Brain pericyte (primary cell): ENCODE measurements around the gene MGMT.

Source experiments
- DNase-seq: peaks from one replicate; pipeline ENCODE4 v3.0.0-alpha.2; 2012; ENCODE audit warnings: low read depth, low spot score

MGMT gene

DNA sequence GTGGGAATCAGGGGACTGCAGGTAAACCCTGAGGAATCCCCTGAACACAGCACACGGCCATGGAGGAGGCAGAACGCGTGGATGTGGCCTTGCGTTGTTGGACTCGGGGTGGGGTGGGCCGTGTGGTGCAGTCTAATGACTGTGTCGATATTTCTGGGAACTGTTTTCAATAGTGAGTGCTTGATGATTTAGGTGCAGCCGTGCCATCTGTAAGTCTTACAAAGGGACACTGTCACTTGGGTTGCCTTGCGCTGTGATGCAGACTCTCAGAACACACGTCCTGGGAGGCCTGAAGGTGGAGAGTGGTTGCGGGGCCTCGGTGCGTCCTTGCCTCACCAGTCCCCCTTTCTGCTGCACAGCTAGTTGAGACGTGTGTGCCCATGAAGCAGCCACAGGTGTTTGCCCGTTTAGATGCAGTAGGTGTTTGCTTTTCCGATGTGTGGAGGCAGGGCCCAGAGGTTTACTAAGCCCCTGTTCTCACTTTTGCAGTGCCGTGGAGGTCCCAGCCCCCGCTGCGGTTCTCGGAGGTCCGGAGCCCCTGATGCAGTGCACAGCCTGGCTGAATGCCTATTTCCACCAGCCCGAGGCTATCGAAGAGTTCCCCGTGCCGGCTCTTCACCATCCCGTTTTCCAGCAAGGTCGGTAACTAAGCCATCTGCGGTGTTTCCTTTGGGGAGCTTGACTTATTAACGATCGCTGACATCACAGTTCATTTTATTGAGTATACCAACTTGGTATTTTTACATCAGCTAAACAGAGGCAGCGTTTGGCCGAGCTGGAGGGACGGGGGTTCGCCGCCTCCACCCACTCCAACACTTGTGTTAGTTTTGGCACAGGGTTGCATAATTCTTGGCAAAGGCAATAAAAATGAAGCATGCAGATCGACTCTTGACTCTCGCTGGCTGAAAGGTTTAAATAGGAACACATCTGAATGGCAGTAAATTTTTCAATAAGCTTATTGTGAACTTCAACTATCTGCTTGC, 240.7 kb downstream of the MGMT start:
- DNase-seq: no peak

DNA sequence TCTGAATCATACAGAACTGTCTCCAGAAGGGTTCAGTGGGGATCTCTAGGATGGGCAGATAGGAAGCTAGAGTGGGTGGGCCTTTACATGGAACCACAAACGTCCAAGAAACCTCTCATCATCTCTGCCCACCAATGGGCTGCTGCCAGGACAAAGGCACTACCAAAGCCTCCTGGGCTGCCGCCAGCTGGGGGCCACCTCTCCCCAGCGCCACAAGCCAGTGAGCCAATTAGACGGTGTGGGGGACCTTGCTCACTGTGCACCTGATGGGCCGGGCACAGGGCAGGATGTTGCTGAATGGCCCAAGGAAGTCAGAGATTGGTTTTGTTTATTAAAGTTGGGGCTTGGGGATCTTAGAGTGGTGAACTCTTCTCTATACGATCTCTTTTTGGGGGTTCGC, 242.1 kb downstream of the MGMT start:
- DNase-seq: no peak

DNA sequence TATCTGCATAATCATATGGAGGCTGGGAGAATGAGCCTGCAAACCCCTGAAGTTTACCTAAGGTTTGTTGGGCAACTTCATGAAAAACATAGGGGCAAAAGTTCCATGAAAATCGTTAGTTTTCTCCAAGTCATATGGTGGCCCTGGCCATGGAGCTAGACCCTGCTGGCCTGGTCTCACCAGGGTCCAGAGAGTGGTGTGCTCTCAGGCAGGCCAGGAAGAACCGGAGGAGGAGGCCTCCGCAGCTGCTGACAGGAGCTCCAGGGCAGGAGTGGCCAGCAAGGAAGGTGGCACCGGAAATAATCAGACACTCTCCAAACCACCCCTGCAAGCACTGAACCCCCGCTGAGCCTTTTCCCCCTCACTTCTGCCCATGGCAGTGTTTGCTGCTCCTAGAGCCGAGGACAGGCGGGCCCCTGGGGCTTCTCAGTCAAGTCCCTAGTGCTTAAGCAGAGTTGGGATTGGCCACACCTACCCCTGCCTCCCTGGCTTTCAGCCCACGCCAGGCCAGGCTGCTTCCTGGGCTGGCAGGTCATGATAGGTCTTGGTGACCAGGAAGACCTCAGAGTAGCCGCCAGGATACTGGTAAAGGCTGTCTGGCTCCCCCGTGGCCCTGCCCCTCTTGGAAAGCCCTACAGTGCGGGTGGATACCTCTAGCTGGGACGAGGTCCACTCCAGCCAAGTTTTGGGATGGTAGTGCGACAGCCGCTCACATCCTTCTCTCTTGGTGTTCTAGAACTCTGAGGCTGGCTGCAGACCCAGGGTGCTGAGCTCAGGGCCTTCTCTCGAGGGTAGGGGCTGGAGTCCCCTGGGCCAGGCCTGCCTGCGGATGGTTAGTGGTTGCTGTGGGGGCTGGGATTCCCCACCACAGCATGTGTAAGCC, 242.8 kb downstream of the MGMT start:
- no peak for DNase-seq

DNA sequence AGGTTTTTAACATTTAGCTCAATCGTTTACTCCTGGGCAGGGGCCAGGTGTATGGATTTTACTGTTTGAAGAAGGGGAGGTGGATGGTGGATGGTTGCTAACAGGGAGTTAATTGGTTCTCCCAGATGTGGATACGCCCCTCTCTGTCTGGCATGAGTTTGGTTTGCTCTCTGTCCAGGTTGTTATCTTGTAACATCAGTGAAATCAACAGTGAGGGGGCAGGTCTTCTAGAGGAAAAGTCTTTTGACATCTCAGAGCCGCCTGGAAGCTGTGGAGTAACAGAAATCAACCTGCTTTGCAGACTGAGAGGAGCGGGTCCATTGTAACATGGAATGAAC, 243.4 kb downstream of the MGMT start:
- no peak for DNase-seq

DNA sequence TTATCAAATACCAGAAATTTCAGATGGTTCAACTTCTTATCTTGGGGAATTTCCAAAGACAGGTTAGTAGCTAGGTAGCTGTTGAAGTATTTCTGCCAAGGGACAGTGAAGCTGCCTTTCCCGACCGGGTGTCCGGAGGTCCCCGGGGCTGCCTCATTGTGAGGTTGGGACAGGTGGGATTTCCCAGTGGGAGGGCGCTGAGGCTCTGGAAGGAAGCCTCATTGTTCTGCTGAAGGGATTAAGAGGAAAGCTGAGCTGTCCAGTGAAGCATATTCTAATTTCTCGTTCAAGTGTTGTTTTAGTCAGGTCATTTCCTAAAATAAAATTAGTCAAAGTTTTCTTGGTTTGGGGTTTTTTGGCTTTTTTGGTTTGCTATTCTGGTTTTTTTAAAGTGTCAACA, 244.2 kb downstream of the MGMT start:
- no peak for DNase-seq

DNA sequence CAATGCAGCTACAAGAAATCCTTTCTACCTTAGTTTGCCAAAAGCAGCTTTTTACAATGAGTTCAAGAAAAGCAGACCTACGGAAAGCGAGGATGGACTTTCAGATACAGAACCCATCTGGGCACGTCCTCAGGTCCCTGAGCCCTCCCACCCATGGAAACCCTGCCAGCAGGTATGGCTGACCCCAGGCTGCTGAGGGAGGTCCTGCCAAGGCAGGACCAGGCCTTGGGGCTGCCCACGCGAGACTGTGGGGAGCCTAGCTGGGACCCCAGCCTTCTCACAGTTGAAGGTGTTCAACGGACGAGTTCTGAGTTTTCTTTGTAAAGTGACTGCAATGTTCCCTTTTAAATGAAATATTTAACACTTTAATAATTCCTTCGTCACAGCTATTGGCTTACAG, 245.0 kb downstream of the MGMT start:
- no peak for DNase-seq

DNA sequence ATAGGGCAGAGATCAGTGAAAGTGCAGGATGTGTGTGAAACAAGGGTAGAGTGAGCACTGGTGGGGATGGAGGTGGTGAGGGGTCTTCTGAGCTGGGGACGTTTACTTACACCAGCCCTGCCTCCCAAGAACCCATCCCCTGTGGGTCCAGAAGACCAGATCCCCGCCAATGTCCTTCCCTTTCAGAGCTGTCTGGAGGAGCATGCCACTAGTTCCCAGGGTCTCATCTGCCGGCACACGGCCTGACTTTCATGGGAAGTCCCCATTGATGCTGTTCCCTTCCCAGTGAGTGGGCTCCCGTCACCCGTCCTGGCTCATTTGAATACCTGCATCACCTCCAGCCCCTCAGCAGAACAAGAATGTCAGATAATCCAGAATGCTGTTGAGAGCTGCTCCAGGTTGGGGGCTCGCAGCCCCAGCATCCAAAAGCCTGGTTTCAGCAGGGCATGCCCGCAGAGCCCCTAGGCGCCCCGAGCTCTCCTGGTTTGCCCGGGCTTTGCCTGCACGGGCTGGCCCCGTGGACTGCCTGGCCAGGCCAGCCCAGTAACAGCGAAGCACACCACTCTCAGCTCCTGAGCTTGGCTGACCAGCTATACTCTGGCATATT, 246.7 kb downstream of the MGMT start:
- DNase-seq: no peak

DNA sequence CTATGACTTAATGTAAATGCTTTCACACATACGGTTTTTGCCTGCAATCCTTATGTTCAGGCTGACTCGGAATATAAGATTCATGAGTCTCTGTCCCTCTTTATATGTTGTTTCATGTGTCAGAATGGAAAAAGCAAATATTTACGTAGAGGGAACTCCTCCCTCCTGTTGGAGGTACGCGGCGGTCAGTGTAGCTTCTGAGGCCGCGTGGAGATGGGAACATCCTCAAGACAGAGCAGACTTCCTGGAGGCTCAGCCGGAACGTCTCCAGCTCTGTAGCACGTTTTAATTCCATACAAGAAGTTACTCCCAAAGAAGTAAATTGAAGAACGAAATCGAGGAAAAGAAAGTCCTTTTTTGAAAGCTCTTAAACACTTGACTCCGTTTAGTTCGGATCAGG, 248.8 kb downstream of the MGMT start:
- no peak for DNase-seq

DNA sequence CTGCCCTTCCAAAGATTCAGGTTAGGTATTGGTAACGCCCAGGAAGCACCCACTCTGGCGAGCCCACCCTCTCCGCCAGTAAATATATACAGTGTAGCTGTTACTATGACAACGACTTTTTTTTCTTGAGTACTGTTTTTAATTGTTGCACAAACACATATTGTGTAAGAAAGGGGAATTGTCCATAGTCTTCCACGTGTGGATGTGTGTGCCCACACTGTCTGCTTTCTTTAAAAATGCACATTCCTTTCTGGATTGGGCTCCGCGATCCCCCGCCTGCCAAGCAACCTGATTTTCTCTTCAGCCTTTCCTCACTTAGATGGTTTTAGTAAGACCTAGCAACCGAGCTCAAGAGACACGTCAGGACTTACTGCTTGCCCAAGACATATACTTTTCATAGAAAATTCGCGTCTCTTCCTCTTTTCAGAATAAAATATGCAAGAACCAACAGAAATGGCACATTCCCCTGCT, 249.2 kb downstream of the MGMT start:
- DNase-seq: no peak

DNA sequence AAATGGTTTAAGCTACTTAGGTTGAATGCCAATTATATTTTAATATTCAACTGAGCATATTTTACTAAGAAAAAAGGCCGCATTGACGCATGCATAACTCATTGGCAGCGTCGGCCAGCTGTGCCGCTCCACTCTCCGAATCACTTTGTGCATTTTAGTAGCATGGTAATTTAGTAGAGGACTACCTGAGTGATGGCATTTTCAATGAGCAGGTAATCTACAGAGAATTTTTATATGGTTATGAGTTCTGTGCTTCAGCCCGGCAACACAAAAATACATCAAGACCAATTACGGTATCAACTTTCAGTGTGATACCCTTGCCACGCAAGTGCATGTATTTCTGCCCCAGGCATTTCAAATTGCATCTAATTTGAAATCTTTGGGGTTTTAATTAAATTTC, 249.8 kb downstream of the MGMT start:
- no peak for DNase-seq

DNA sequence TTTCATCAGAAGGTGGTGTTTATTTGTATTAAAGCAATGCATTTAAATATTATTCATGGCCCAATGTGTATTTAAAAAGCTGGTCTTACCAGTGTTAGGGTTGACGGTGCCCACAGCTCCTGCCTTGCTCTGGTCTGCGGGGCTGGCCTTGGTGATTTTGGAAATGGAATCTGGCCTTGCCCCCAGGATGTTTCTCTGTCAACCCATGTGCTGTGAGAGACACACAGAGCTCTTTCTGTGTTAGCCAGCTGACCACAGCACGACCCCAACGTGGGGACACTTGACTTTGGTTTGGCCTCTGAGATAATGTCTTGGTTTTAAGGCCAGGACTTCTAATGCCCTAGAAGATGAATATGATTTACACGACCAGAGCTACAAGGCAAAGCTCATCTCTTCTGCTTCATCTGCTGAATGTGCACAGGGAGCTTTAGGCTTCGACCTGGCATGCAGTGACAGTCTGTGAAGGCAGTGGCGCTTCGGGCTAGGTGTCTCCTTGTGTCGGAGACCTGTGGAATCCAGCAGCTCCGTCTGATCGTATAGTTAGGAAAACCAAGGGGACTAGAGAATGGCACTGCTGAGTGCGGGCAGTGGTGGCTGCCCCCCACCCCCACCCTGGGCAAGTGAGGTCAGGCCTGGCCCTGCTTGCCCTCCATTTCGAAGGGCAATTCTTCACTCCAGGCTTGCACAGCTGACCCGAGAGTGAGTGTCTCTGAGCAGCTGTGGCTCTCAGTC, 250.9 kb downstream of the MGMT start:
- DNase-seq: no peak

DNA sequence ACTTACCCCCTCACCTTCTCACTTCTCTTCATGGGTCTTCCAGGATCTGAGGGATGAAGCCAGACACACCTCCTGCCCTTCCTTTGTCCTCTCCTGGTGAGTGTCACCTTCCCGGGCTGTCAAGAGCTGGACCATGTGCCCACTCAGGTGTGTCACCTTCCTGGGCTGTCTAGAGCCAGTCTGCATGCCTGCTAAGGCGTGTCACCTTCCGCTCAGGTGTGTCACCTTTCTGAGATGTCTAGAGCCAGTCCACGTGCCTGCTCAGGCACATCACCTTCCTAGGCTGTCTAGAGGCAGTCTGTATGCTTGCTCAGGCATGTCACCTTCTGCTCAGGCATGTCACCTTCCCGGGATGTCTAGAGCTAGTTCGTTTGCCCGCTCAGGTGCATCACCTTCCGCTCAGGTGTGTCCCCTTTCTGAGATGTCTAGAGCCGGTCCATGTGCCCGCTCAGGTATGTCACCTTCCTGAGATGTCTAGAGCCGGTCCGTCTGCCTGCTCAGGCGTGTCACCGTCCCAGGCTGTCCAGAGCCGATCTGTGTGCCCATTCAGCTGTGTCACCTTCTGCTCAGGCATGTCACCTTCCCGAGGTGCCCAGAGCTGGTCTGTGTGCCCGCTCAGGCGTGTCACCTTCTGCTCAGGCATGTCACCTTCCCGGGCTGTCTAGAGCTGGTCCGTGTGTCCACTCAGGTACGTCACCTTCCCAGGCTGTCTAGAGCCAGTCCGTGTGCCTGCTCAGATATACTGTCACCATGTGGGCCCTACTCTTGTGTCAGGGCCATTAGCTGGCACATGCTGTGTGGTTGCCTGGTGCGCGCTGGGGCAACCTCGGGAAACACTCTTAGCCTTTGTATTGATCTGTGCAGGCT, 251.7 kb downstream of the MGMT start:
- DNase-seq: no peak

DNA sequence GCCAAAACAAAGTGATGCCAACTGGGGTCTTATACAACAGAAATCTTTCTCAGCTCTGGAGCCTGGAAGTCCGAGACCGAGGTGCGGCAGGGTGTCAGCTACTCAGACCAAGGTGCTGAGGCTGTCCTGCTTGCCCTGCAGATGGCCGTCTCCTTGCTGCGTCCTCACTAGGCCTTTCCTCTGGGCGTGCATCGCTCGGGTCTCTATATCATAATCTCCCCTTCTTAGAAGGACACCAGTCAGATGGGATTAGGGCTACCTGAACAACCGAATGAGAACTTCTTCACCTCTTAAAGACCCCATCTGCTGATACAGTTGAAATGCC, 252.3 kb downstream of the MGMT start:
- DNase-seq: no peak

DNA sequence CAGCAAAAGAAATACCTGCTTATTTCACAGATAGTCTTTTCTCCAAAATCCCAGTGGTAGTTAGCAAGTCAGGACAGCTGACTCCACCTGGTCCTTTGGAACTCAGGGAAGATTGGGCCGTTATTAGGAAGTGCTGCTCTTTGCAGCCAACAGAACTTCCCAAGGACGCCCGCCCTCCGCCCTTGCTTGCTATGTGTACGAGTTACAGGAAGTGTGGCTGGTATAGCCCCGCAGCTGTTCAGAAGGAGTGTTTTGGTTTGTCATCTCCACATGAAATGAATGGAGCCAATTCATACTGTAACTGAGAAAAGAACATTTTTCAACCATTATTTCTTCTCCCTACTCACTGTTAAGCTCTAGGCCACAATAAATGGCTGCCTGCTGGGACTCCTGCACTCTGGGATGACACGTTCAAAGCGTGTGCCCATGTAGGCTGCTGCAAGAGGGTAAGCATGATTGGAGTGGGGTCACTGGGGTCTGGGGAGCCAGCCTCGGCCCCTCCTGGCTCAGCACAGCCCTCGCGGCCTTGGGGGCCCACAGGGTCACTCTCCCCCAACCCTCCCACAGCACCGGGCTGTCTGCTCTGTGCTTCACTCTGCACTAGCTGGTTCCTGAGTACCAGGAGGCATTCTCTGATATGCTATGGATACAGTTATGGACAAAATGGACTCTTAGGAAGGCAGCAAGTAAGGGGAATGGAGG, 253.0 kb downstream of the MGMT start:
- DNase-seq: no peak

DNA sequence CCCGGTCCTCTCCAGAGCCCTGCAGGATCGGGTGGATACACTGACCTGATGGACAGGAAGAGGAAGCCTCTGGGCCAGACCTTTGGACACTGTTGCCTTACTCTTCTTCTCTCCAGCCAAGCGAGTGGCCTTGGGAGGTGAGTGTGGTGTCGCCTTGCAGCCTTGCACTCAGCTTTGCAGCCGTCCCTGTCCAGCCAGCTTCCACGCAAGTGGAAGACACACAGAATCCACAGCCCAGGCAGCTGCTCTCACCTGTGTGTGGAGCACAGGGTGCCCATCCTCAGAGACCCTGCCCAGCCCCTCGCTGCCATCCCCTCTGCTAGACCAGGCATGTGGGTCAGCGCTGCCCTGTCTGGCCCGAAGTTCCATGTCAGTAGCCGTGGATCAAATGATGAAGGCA, 258.0 kb downstream of the MGMT start:
- DNase-seq: no peak

DNA sequence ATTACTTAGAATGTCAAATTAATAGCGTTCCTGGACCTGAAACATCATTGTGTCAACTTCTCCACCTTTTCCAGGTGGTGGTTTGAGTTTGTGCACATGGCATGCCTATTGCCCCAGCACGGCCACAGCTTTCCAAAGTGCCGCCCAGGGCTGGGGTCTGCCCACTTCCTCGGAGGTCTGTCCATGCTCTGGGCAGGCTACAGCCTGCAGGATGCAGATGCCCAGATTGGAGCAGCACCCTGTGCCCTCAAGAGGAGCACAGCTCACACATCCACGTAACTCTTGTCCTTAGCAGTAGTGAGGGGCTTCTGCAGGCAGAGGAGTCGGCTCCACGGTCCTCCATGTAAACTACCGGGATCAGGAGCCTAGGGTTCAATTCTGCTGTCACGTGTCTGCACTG, 258.4 kb downstream of the MGMT start:
- DNase-seq: no peak

DNA sequence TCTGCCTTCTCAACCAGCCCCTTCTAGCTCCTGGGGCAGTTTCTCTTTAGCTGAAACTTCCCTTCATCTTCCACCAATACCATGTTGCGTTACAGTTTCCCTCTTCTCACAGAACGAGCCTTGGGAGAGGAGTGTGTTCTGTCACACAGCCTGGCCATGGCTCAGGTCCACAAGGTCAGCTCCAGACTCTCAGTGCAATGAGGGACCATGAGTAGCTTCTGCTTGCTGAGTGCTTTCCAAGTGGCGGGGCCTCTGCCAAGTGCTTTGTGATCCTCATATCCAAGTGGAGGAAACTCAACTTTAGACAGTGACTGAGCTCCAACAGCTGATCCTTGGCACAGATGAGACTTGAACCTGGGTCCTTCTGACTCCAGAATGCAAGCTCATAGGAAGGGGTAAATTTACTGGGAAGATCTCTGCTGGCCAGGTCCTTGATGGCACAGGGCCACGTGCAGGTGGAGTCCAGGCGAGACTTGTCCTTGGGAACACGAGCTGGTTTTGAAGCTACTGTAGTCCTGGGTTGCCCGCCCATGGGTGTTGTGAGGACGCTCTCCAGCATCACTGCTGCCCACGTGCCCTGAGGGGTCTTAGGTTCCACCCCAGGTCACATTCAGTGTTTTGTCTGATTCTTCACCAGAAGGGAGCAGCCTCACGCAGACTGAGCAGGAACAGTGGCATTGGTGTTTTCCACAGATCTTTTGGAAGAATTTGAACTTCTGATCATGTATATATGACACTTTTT, 259.0 kb downstream of the MGMT start:
- no peak for DNase-seq

DNA sequence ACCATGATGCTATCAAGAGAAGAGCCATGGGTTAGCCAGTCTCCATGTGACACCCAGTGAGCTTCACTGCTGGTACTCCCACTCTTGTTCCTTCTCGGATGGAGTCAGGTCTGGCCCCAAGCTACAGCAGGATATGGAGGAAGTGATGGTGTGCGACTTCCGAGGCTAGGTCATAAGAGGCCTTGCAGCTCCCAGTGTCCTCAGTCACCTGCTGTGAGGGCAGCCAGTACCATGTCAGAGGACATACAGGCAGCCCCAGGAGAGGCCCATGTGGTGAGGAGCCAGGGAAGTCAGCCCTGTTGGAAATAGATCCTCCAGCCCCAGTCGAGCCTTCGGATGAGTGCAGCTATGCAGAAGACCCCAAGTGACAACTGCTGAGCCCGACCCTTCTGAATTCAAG, 260.0 kb downstream of the MGMT start:
- DNase-seq: no peak

DNA sequence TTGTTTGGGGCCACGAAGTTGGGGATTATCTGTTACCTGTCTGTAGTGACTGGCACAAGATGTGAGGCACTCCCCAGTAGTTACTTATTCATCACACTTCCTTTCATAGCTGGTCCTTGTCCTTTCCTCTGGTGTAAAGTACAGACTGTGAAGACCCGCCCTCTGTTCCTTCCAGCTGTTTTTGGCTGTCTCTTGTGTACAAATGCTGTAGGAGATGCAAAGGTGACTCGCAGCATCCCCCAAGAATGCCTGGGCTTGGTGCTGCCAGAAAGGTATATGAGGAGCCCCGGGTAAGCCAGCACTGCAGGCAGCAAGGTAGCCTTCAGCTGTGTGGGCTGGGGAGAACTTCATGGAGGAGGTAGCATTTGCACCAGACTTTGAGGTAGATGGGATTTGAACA, 260.5 kb downstream of the MGMT start:
- no peak for DNase-seq
